Bronchial epithelial cell (primary cell): ENCODE measurements around the gene FBXO31. TPM values are rescaled to one million over a fixed set of nuclear protein-coding genes. Genes with fewer than 3 reads are reported as not detected.

Experiments used
- DNase-seq: peaks from one replicate; pipeline ENCODE4 v3.0.0-alpha.2; 2010; ENCODE audit warnings: low read depth
- FAIRE-seq: peaks from 2 replicates; lab custom pipeline; 2011; peaks lifted over from hg19 to GRCh38; lab: Jason Lieb, UNC
- H3K27me3 ChIP-seq: 2 replicates; pipeline ENCODE4 v1.5.1; 2011; ENCODE audit warnings: low read length; ENCODE audit not compliant: control insufficient read depth, insufficient read depth
- H3K36me3 ChIP-seq: 2 replicates; pipeline ENCODE4 v1.5.1; 2011; ENCODE audit warnings: low read length; ENCODE audit not compliant: control insufficient read depth, insufficient read depth
- H3K4me3 ChIP-seq: 2 replicates; pipeline ENCODE4 v1.5.1; 2011; ENCODE audit warnings: mild to moderate bottlenecking, low read depth, low read length, control low read depth
- CTCF ChIP-seq: IDR thresholded peaks from 2 replicates; pipeline ENCODE4 v1.5.1; 2011; ENCODE audit warnings: mild to moderate bottlenecking, moderate library complexity, low read length, control low read depth, inconsistent platforms; ENCODE audit not compliant: insufficient read depth, severe bottlenecking
- total RNA-seq: library from RNA; depleted of rRNA; stranded (reverse); fragments of >200 nt; gene quantifications from 2 replicates; pipeline ENCODE4 v1.2.1, GENCODE V29; 2014

The FBXO31 gene
- total RNA-seq, 1 donor from 2014 or later, result 24.7 TPM

- DNase-seq (peak; percentile 70), FAIRE-seq (no peak)
- no peak for TF ChIP-seq CTCF
- Histone ChIP-seq H3K4me3 (no peak overlapping the region), H3K27me3 (no peaks in the 10 kb centered on the region), H3K36me3 (no peaks in the 10 kb centered on the region)
These were observed 8.0 kb downstream of the FBXO31 start for GRCh38 chr16:87375426-87376135.

- Histone ChIP-seq H3K36me3 (peaks cover 1% of the 10 kb centered on the region), H3K4me3 (no peak overlapping the region), H3K27me3 (no peaks in the 10 kb centered on the region)
- FAIRE-seq, result no peak
- no peak for DNase-seq
- no peak for TF ChIP-seq CTCF
These were observed 9.3 kb downstream of the FBXO31 start for GRCh38 chr16:87374313-87374712.

GRCh38 chr16:87372305-87372704 lies 11.3 kb downstream of the FBXO31 start:
- FAIRE-seq, result no peak
- no peak for TF ChIP-seq CTCF

GRCh38 chr16:87371261-87371866 lies 12.2 kb downstream of the FBXO31 start:
- Histone ChIP-seq H3K4me3 (no peak overlapping the region), H3K36me3 (peaks cover 5% of the 10 kb centered on the region), H3K27me3 (no peaks in the 10 kb centered on the region)
- TF ChIP-seq CTCF, result no peak
- DNase-seq (no peak), FAIRE-seq (no peak)

More at GRCh38 chr16:87372305-87372704, 11.3 kb downstream of the FBXO31 start:
- peaks cover 1% of the 10 kb centered on the region for H3K36me3 ChIP-seq
- no peak overlapping the region for H3K4me3 ChIP-seq
- no peaks in the 10 kb centered on the region for H3K27me3 ChIP-seq
- no peak for DNase-seq

- DNase-seq (no peak), FAIRE-seq (no peak)
- Histone ChIP-seq H3K36me3 (peaks cover 7% of the 10 kb centered on the region), H3K27me3 (no peaks in the 10 kb centered on the region), H3K4me3 (no peak overlapping the region)
- TF ChIP-seq CTCF, result no peak
These were observed 13.5 kb downstream of the FBXO31 start for GRCh38 chr16:87369796-87370719.
